ENCODE measurements around the gene DUSP10.

DNA sequence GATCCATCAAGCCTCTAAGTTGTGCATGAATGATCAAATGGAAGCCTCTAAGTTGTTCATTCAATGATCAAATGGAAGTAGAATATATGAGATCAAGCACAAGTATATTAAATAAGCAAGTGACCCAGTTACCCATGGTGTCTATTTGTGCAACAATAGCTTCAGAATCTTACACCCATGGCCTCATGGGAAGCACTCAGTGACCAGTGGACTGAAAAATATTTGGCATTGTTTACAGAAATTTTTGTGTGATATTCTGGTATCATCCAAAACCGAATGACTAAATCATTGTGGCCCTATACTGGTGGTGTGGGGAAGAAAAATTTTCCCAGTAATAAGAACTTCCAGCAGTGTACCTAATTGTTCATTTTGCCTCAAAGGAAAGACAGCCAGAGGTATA is 46.6 kb downstream of the DUSP10 start:
- TF ChIP-seq, protein P1, sequence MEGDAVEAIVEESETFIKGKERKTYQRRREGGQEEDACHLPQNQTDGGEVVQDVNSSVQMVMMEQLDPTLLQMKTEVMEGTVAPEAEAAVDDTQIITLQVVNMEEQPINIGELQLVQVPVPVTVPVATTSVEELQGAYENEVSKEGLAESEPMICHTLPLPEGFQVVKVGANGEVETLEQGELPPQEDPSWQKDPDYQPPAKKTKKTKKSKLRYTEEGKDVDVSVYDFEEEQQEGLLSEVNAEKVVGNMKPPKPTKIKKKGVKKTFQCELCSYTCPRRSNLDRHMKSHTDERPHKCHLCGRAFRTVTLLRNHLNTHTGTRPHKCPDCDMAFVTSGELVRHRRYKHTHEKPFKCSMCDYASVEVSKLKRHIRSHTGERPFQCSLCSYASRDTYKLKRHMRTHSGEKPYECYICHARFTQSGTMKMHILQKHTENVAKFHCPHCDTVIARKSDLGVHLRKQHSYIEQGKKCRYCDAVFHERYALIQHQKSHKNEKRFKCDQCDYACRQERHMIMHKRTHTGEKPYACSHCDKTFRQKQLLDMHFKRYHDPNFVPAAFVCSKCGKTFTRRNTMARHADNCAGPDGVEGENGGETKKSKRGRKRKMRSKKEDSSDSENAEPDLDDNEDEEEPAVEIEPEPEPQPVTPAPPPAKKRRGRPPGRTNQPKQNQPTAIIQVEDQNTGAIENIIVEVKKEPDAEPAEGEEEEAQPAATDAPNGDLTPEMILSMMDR (IDR thresholded peaks at IDR 0.05), result no peak
- no peak for TF ChIP-seq POLR2A (IDR thresholded peaks at IDR 0.05)

All from Peyer's patch (tissue), 4 donors.